Loucy (cell line): ENCODE results near the gene FGFR1OP2.

Experiments used
- H2AFZ ChIP-seq: fragments of 200-600 bp; sonication (generic); 2 replicates; pipeline ENCODE4 v1.6.0; 2016; ENCODE audit warnings: antibody characterized with exemption, mild to moderate bottlenecking, low read length, moderate library complexity
- H3F3A ChIP-seq: fragments of 200-600 bp; 2 replicates; pipeline ENCODE4 v1.6.0; 2016; ENCODE audit warnings: antibody characterized with exemption, low read depth, mild to moderate bottlenecking
- H3K27me3 ChIP-seq: fragments of 200-600 bp; sonication (generic); 2 replicates; pipeline ENCODE4 v1.6.1; 2014; ENCODE audit warnings: low read length, mild to moderate bottlenecking; ENCODE audit not compliant: insufficient read depth, poor library complexity, severe bottlenecking
- H3K36me3 ChIP-seq: fragments of 200-600 bp; sonication (generic); 2 replicates; pipeline ENCODE4 v1.6.1; 2016; ENCODE audit warnings: low read length; ENCODE audit not compliant: insufficient read depth
- H3K4me1 ChIP-seq: fragments of 200-600 bp; sonication (generic); 2 replicates; pipeline ENCODE4 v1.5.1; 2014; ENCODE audit warnings: low read length, mild to moderate bottlenecking; ENCODE audit not compliant: insufficient read depth, poor library complexity, severe bottlenecking
- H3K4me2 ChIP-seq: fragments of 200-600 bp; sonication (generic); 2 replicates; pipeline ENCODE4 v1.6.0; 2014; ENCODE audit warnings: antibody characterized with exemption, low read length, low read depth, mild to moderate bottlenecking; ENCODE audit not compliant: poor library complexity, severe bottlenecking
- H3K4me3 ChIP-seq: fragments of 200-600 bp; sonication (generic); 2 replicates; pipeline ENCODE4 v1.5.1; 2014; ENCODE audit warnings: low read length, mild to moderate bottlenecking, mixed read lengths; ENCODE audit not compliant: poor library complexity, severe bottlenecking
- H3K79me2 ChIP-seq: fragments of 200-600 bp; sonication (generic); 2 replicates; pipeline ENCODE4 v1.6.1; 2014; ENCODE audit warnings: low read length; ENCODE audit not compliant: insufficient read depth
- H3K9ac ChIP-seq: fragments of 200-600 bp; sonication (generic); 2 replicates; pipeline ENCODE4 v1.6.0; 2014; ENCODE audit warnings: mild to moderate bottlenecking, low read depth, low read length, moderate library complexity; ENCODE audit not compliant: poor library complexity, severe bottlenecking
- H3K9me2 ChIP-seq: fragments of 200-600 bp; sonication (generic); replicated peaks from 2 replicates; pipeline ENCODE4 v1.6.1; 2016; ENCODE audit warnings: low read depth, low read length, mixed read lengths
- H3K9me3 ChIP-seq: fragments of 200-600 bp; sonication (generic); 2 replicates; pipeline ENCODE4 v1.6.1; 2014; ENCODE audit warnings: mild to moderate bottlenecking, antibody characterized with exemption, low read length, low read depth; ENCODE audit not compliant: insufficient read depth
- H4K20me1 ChIP-seq: fragments of 200-600 bp; sonication (generic); 2 replicates; pipeline ENCODE4 v1.6.0; 2014; ENCODE audit warnings: antibody characterized with exemption, low read length, mild to moderate bottlenecking; ENCODE audit not compliant: insufficient read depth, poor library complexity, severe bottlenecking
- CTCF ChIP-seq: fragments of 200-600 bp; sonication (generic); conservative IDR thresholded peaks from 2 replicates; pipeline ENCODE4 v1.5.1; 2014; ENCODE audit warnings: mild to moderate bottlenecking, antibody characterized with exemption, low read length
- EZH2phosphoT487 ChIP-seq: fragments of 200-600 bp; IDR thresholded peaks from 2 replicates; pipeline ENCODE4 v1.6.1; 2018; ENCODE audit warnings: antibody characterized with exemption, mild to moderate bottlenecking, moderate library complexity, borderline replicate concordance

The FGFR1OP2 gene

GRCh38 chr12:27008081-27008480 is 69.8 kb downstream of the FGFR1OP2 start:
- Histone ChIP-seq H3K4me2 (peak overlapping the region; percentile 99), H3K79me2 (peaks cover 100% of the 10 kb centered on the region), H3K4me3 (peak overlapping the region; percentile 92), H3K9ac (no peak overlapping the region), H2AFZ (no peak overlapping the region), H4K20me1 (peaks cover 45% of the 10 kb centered on the region), H3F3A (no peaks in the 10 kb centered on the region), H3K9me2 (no peaks in the 10 kb centered on the region), H3K36me3 (no peaks in the 10 kb centered on the region), H3K4me1 (peaks cover 85% of the 10 kb centered on the region), H3K9me3 (no peaks in the 10 kb centered on the region), H3K27me3 (no peaks in the 10 kb centered on the region)
- TF ChIP-seq EZH2phosphoT487 (no peak), CTCF (no peak)

DNA sequence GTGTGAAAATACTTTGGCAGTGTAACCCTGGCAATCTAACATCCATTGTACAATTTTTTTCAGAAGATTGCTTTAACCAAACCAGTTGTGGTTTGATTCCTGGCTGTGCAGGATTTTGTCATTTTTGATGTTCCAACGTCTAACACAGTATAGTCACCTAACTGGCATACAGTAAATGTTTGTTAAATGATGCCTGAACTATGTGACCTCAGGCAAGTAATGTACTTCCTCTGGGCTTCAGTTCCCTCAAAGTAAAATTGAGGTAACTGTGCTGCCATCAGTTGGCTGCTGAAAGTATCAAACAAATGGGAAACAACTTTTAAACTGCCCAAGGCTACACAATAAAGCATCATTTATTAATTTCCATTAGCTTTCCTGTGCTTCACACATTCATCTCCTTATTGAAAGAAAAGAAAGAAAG is 71.6 kb downstream of the FGFR1OP2 start:
- H2AFZ ChIP-seq: no peak overlapping the region
- H3K4me2 ChIP-seq: peak overlapping the region; percentile 99
- H3K27me3 ChIP-seq: no peaks in the 10 kb centered on the region
- H3K9me3 ChIP-seq: no peaks in the 10 kb centered on the region
- peak overlapping the region; percentile 90 for H3K9ac ChIP-seq
- peaks cover 46% of the 10 kb centered on the region for H4K20me1 ChIP-seq
- H3F3A ChIP-seq: peaks cover 5% of the 10 kb centered on the region
- no peak for TF ChIP-seq EZH2phosphoT487
- peak; percentile 54 for TF ChIP-seq CTCF
- H3K4me1 ChIP-seq: peaks cover 76% of the 10 kb centered on the region
- no peaks in the 10 kb centered on the region for H3K36me3 ChIP-seq
- no peaks in the 10 kb centered on the region for H3K9me2 ChIP-seq
- H3K79me2 ChIP-seq: peaks cover 92% of the 10 kb centered on the region
- H3K4me3 ChIP-seq: peak overlapping the region; percentile 92

DNA sequence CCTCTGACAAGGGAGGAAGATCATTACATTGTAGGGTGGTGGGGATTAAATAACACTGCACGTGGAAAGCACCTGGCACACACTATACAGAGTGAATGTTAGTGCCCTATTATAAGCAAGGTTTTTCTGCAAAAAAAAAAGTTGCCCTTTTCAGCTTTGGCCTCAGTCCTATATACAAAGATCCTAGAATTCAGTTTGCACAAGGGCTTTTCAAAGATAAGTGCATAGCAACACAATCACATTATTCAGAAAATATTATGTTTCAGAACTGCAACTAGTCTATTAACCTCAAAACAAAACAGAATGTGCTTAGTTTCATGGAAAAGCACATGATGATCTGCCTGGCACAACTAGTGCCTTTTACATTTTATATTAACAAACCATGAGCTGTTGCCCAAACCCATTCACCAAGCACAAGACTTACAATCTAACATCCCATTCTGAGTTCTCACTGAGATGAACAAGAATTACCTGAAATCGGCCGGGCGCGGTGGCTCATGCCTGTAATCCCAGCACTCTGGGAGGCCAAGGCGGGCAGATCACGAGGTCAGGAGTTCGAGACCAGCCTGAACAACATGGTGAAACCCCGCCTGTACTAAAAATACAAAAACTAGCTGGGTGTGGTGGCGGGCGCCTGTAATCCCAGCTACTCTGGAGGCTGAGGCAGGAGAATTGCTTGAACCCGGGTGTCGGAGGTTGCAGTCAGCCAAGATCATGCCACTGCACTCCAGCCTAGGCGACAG is 74.1 kb downstream of the FGFR1OP2 start:
- no peak for TF ChIP-seq EZH2phosphoT487
- no peak for TF ChIP-seq CTCF
- peaks cover 45% of the 10 kb centered on the region for H4K20me1 ChIP-seq
- no peaks in the 10 kb centered on the region for H3K9me3 ChIP-seq
- no peaks in the 10 kb centered on the region for H3K9me2 ChIP-seq
- H3K36me3 ChIP-seq: no peaks in the 10 kb centered on the region
- H3K9ac ChIP-seq: peak overlapping the region; percentile 90
- peaks cover 15% of the 10 kb centered on the region for H3F3A ChIP-seq
- peaks cover 67% of the 10 kb centered on the region for H3K79me2 ChIP-seq
- H3K27me3 ChIP-seq: no peaks in the 10 kb centered on the region
- H2AFZ ChIP-seq: no peak overlapping the region
- H3K4me3 ChIP-seq: peak overlapping the region; percentile 92
- peaks cover 83% of the 10 kb centered on the region for H3K4me1 ChIP-seq
- H3K4me2 ChIP-seq: peak overlapping the region; percentile 99
